OCI-LY1 (cell line): Measurements from ENCODE around the gene TRAK1.

ENCODE experiments used
- CTCF ChIP-seq: fragments of 200-600 bp; sonication (generic), shearing (Covaris generic); IDR thresholded peaks from 2 replicates; pipeline ENCODE4 v1.5.1; 2017; ENCODE audit warnings: mild to moderate bottlenecking, antibody characterized with exemption, low read length, moderate library complexity, mixed read lengths
- EZH2 ChIP-seq: fragments of 200-600 bp; sonication (generic), shearing (Covaris generic); IDR thresholded peaks from 2 replicates; pipeline ENCODE4 v1.8.0; 2017; ENCODE audit warnings: borderline replicate concordance, mixed run types, mild to moderate bottlenecking, antibody characterized with exemption, low read length, moderate library complexity, mixed read lengths

DNA sequence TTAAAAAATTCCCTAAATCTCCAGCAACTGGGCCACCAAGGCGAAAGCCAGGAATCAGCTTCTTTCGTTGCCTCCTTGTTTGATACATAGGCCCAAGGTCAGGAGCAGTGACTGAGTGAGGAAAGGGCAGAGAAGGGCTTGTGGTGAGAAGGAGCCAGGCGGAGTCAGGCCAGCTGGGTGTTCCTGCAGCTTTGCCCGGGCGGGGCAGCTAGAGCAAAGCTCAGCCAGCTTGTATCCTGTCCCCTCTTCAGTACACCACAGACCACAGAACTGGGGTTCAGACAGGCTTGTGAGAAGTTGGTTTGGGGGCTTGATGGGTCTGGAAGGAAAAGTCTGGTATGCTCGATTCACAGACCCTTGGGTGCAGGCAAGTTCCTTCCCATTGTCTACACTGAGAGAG, 122.3 kb downstream of the TRAK1 start:
- no peak for TF ChIP-seq CTCF
- no peak for TF ChIP-seq EZH2
